DMS79 treated with DMSO at 0.1 percent for 48 hours (cell line): ENCODE results near the gene FAF1.

Experiments
- DNase-seq: peaks from one replicate; lab custom pipeline; 2025; lab: John Stamatoyannopoulos, UW

Gene FAF1

DNA sequence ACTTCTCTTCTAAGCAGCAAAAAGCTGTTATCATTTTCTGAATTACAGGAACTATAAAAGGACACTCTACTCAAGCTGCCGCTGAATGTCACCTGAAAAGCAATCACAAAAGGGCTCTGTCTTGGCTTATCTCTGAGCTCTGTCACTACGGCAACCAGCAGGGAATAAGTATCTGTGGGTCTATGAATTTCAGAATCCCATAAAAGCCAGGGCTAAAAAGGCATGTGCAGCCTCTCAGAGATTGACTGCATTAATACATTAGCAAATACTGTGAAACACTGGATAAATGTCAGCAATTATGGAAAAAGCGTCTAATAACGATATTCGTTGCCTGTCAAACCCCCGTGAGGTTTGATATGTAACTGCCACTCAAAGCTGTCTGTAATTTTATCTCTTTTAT, 326.6 kb downstream of the FAF1 start:
- peak; percentile 91 for DNase-seq

DNA sequence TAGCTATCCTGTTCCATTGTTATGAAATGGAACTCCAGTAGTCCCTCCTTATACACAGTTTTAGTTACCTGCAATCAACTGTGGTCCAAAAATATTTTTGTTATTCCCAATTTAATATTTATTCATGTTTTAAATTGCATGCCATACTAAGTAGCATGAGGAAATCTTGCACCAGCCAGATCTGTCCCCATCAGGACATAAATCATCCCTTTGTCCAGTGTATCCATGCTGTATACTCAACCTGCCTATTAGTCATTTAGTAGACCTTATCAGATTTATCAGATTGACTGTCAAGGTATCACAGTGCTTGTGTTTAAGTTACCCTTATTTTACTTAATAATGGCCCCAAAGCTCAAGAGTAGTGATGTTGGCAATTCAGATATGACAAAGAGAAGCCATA, 328.9 kb downstream of the FAF1 start:
- no peak for DNase-seq

GRCh38 chr1:50622259-50622658, 337.8 kb downstream of the FAF1 start:
- no peak for DNase-seq

- DNase-seq, result no peak
Observed at GRCh38 chr1:50620680-50621329, 339.3 kb downstream of the FAF1 start.

DNA sequence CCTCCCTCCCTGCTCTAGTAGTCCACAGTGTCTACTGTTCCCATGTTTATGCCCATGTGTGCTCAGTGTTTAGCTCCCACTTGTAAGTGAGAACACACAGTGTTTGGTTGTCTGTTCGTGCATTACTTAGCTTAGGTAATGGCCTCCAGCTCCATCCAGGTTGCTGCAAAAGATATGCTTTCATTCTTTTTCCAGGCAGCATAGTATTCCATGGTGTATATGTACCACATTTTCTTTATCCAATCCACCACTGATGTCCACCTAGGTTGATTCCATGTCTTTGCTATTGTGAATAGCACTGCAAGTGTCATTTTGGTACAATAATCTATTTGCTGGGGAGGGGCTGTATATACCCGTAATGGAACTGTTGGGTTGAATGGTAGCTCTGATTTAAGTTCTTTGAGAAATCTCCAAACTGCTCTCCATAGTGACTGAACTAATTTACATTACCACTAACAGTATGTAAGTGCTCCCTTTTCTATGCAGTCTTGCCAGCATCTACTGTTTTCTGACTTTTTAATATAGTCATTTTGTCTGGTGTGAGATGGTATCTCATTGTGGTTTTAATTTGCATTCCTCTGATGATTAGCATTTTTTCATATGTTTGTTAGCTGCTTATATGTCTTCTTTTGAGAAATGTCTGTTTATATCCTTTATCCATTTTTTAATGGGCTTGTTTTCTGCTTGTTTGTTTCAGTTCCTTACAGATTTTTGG, 344.9 kb downstream of the FAF1 start:
- no peak for DNase-seq

- no peak for DNase-seq
Observed at GRCh38 chr1:50611675-50612074, 348.4 kb downstream of the FAF1 start.

GRCh38 chr1:50610563-50610962, 349.5 kb downstream of the FAF1 start:
- DNase-seq, result peak; percentile 59

GRCh38 chr1:50609508-50609907, 350.6 kb downstream of the FAF1 start:
- DNase-seq, result no peak

DNA sequence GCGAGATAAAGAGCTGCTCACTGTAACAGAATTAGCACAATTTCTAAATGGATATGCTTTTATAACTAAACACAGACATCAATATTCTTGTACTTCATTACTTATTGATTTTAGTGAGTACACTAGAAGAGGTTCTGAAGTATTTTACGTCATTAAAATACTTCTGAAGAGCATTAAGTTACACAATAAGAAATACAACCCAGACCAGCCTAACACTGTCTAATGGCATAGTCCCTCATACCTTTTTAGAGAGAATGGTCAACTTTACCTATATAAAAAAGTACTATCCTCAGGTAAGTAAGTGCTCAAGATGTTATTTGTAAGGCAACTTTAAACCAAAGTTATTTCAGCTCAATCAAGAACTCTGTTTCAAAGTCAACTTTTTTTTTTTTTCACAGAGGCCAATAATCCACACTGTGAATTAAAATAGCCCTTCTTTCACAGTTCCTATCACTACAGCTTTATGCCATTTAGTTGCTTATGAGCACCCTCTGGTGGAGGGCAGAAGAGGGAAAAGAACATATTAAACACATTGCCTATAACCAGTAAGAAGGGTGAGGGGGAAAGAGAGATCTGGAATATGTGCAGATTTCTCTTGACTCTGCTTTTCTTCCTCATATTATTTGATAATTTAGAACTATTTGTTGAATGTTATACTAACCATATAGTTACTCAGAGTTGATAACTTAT, 354.7 kb downstream of the FAF1 start:
- peak; percentile 35 for DNase-seq

DNA sequence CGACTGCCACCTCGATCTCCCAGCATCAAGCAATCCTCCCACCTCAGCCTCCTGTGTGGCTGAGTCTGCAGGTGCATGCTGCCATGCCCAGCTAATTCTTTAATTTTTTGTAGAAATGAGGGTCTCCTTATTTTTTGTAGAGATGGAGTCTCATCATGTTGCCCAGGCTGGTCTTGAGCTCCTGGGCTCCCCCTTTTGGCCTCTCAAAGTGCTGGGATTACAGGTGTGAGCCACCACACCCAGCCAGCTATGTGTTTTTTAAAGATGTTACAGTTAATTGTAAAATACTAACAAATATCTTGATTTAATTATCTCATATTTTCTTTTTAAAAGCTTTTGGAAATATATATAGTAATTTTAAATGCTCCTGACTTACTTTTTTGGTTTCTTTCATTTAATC, 355.5 kb downstream of the FAF1 start:
- no peak for DNase-seq

- peak; percentile 33 for DNase-seq
Observed at GRCh38 chr1:50603274-50604271, 356.5 kb downstream of the FAF1 start.

GRCh38 chr1:50599546-50599945, 360.5 kb downstream of the FAF1 start:
- no peak for DNase-seq

DNA sequence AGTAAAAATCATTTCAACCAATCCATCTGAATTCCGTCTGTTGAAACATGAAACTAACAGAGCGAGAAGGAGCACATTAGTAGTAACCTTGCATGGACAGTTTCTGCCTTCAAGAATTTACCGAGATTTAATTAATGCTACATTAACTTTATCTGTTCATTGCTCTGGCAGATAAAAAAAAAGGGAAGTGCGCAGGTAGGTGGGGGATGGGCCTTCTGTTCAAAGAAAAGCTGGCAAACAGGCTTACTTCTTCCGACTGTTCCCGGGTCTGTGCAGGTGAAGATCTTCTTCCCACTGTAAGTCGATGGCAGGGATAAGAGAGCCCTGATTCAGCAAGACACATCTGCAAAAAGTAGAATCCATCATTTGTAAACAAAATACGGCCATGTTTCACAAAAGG, 364.2 kb downstream of the FAF1 start:
- no peak for DNase-seq

- no peak for DNase-seq
Observed at GRCh38 chr1:50593515-50593914, 366.6 kb downstream of the FAF1 start.

GRCh38 chr1:50591598-50591997, 368.5 kb downstream of the FAF1 start:
- no peak for DNase-seq

- no peak for DNase-seq
Observed at GRCh38 chr1:50582346-50582745, 377.7 kb downstream of the FAF1 start.

DNA sequence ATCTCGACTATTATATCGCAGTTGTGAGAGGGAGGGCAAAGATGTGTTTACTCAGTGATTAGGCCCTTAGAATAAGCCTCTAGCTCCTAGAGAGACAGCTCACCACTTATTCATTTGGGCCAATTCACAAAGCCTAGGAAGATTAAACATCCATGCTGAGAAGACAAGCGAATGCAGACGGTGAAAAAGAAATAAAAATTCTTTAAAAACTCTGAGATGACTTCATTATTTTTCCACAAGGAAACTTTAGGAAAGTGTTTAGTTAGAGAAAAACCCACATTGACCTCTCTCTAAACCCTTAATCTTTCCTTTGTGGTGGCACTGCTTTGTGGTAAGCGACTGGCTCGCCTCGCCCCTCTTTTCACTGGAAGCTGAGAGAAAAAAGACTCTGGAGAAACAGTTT, 390.0 kb downstream of the FAF1 start:
- DNase-seq, result no peak

DNA sequence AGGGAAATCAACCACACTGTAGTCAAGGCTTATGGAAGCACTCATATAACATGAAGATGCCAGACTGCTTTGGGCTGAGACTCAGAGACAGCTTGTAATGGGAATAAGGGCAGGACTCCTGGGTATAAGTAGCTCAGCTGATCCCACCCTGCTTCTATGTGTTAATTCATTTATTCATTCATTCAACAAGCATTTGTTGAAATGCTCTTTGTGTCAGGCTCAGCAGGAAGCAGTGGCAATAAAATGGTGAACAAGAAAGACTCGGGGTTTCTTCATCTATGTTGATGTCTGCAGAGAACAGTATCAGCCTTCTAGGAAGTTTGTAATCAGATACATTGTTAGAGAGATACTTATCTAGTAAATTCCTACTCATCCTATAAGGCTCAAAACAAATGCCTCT, 391.3 kb downstream of the FAF1 start:
- no peak for DNase-seq

- DNase-seq, result no peak
Observed at GRCh38 chr1:50566405-50566804, 393.7 kb downstream of the FAF1 start.

GRCh38 chr1:50564417-50564816, 395.6 kb downstream of the FAF1 start:
- no peak for DNase-seq

DNA sequence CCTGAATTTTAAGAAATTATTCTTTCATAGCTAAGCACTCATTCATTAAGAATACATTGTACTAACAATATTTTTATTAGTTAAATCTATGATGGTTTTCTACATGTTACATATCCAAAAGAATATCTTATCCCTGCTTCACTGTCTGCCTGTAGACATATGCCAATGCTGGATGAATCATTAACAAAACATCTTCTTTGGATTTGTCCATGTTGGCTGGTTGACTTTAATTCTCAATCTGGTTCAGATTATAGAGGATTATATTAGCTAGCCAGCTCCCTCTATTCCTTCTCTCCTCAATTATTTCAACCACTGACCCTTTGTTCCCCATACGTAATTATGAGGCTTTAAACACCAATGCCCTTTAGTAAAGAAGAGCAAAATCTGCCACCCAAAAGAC, 398.0 kb downstream of the FAF1 start:
- no peak for DNase-seq

DNA sequence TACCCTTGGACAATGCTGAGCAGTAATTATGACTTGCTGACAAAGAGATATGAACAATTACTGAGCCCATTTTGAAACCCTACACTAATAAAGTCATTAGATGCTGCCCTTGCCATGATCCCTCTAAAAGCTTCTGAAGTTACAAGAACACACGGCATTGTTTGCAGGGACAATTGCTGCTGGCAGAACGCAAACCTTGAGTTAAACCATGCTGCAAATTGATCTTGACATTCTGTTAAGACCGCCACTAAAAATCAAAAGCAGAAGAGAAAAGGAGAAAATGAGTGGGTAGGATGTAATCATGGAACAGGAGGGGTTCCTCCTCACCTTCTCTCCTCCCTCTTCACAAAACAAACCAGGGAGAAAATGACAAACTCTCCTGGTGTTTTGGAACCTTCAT, 400.6 kb downstream of the FAF1 start:
- peak; percentile 82 for DNase-seq
